Stimulated activated CD4-positive, alpha-beta T cell treated with anti-CD3 and anti-CD28 coated beads, TNF-alpha, amount 100 ng/mL, for 24 hours (primary cell): ENCODE data around the gene TWIST2.

Experiments
- DNase-seq, 3 experiments: peaks; one replicate each; pipeline ENCODE4 v3.0.0-alpha.2; 2020; ENCODE audit warnings: low read depth in 3 of 3

Gene TWIST2

GRCh38 chr2:238920053-238920452 lies 72.2 kb downstream of the TWIST2 start:
- DNase-seq, result no peak

GRCh38 chr2:238920601-238921001 lies 72.7 kb downstream of the TWIST2 start:
- DNase-seq, result no peak

GRCh38 chr2:238921259-238921658 lies 73.4 kb downstream of the TWIST2 start:
- DNase-seq, result no peak

- DNase-seq, result no peak
Measured at GRCh38 chr2:238921681-238922319, 73.9 kb downstream of the TWIST2 start.

GRCh38 chr2:238922435-238922834 lies 74.5 kb downstream of the TWIST2 start:
- no peak for DNase-seq

- no peak for DNase-seq
Measured at GRCh38 chr2:238924032-238924431, 76.1 kb downstream of the TWIST2 start.

- DNase-seq, result no peak
Measured at GRCh38 chr2:238924796-238925195, 76.9 kb downstream of the TWIST2 start.

GRCh38 chr2:238925281-238925680 lies 77.4 kb downstream of the TWIST2 start:
- DNase-seq, result no peak

- DNase-seq, result no peak
Measured at GRCh38 chr2:238925816-238926521, 78.1 kb downstream of the TWIST2 start.

- no peak for DNase-seq
Measured at GRCh38 chr2:238926761-238927611, 79.1 kb downstream of the TWIST2 start.

- no peak for DNase-seq
Measured at GRCh38 chr2:238927746-238928519, 80.0 kb downstream of the TWIST2 start.

- no peak for DNase-seq
Measured at GRCh38 chr2:238928520-238929241, 80.8 kb downstream of the TWIST2 start.

- DNase-seq, result no peak
Measured at GRCh38 chr2:238929242-238930081, 81.6 kb downstream of the TWIST2 start.

- no peak for DNase-seq
Measured at GRCh38 chr2:238930216-238930615, 82.3 kb downstream of the TWIST2 start.

- no peak for DNase-seq
Measured at GRCh38 chr2:238936162-238937052, 88.5 kb downstream of the TWIST2 start.

GRCh38 chr2:238938003-238938400 lies 90.1 kb downstream of the TWIST2 start:
- DNase-seq, result no peak

- no peak for DNase-seq
Measured at GRCh38 chr2:238938401-238939055, 90.6 kb downstream of the TWIST2 start.

- DNase-seq, result no peak
Measured at GRCh38 chr2:238939074-238939473, 91.2 kb downstream of the TWIST2 start.
